Measurements from ENCODE around the gene EBF4.
"Not testable (repeated sequence)": the region's sequence is repeated elsewhere in the genome, so short reads cannot be mapped to it uniquely, and the experiment has no call there.

Gene EBF4

DNA sequence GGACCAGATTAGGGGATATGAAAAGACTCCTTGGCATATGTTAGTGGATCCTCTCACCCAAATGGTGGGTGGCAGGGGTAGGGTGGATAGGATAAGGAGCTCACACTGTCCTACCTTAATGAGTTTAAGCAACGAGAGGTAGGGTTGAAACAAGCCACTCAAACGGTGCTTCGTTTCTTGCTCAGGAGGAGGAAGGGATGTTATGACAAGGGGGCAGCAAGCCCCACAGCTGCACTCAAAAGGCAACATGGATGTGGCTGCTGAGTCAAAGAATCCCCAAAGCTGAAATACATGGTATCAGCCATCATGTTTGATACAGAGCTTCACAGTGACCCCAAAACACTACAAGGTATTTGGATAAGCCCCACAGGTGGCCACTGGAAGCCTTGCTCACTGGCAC is 20.1 kb upstream of the EBF4 start:
- no peak for DNase-seq (ENCODE audit: low read depth)

DNA sequence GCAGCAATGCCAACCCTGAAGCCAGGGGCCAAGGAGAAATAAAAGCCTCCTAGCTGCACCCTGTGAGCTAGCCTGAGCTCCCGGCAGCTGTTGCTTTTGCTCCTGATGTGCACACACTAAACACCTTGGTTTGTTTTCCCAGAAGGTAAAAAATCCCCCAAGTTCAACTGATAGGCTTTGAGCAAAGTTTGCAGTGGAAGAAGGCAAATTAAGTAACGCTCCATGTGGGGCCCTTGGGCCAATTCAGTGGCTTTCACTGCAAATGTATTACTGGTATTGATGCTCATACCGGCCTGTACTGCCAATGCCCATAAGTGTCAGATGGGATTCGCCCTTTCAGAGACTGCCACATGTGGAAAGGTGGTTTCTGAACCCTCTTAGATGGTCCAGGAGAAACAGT is 19.1 kb upstream of the EBF4 start:
- DNase-seq (ENCODE audit: low read depth): no peak

DNA sequence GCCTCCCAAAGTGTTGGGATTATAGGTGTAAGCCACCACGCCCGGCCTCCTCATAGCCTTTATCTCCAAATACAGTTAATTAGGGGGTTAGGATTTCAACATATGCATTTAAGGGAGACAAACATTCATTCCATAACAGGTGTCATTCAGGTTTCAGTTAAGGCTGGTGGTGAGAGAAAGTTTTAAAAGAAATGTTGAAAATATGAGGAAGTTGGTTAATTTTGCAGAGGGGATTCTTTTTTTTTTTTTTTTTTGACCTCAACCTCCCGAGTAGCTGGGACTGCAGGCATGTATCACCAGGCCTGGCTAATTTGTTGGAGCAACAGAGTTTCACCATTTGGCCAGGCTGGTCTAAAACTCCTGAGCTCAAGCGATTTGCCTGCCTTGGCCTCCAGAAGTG is 12.5 kb upstream of the EBF4 start:
- DNase-seq (ENCODE audit: low read depth): no peak

GRCh38 chr20:2682040-2682439 is 10.5 kb upstream of the EBF4 start:
- not testable (repeated sequence) for DNase-seq (ENCODE audit: low read depth)

- not testable (repeated sequence) for DNase-seq (ENCODE audit: low read depth)
These were observed 7.8 kb upstream of the EBF4 start for GRCh38 chr20:2684817-2685216.

DNA sequence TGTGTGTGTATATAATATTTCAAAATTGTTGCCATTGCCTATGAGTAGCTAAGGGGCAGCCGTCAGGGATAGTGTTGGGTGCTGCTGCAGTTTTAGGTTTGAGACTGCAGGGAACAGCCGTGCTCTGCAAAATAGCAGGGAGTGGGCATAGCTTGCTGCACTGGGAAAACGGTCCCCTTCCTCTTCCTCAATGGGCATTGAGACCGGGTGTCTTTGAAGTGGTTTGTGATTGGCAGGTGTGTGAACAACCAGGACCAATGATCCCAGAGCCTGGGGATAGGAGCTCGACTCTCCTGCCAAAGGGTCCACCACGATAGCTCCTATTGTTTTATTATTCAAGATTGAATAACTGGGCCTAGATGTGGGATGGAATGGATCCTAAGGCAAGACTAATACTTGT is 5.1 kb upstream of the EBF4 start:
- DNase-seq (ENCODE audit: low read depth): no peak

GRCh38 chr20:2688041-2688591 is 4.5 kb upstream of the EBF4 start:
- no peak for DNase-seq (ENCODE audit: low read depth)

GRCh38 chr20:2690213-2690612 is 2.4 kb upstream of the EBF4 start:
- no peak for DNase-seq (ENCODE audit: low read depth)

DNA sequence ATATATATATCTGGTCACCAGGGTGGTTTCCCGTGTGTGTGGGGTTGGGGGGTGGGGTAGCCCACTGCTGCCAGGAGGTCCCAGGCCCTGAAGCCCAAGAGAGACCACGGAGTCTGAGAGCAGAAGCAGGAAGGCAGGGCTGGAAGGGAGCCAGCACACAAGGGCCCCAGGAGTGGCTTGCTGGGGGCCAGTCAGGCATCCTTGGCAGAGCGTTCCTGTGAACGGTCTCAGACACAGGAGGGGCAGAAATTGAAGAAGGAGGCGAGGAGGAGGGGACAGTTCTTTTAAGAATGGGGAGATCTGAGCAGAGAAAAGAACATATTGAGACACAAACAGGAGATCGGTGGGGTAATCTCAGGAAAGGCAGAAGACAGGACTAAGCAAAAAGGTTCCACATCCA is 1.9 kb upstream of the EBF4 start:
- no peak for DNase-seq (ENCODE audit: low read depth)

GRCh38 chr20:2691127-2691526 is 1.5 kb upstream of the EBF4 start:
- no peak for DNase-seq (ENCODE audit: low read depth)

GRCh38 chr20:2691663-2692035 is 931 bp upstream of the EBF4 start:
- no peak for DNase-seq (ENCODE audit: low read depth)

GRCh38 chr20:2692886-2693285 is 306 bp downstream of the EBF4 start:
- DNase-seq (ENCODE audit: low read depth): no peak

- no peak for DNase-seq (ENCODE audit: low read depth)
These were observed 867 bp downstream of the EBF4 start for GRCh38 chr20:2693286-2694007.

- no peak for DNase-seq (ENCODE audit: low read depth)
These were observed 1.5 kb downstream of the EBF4 start for GRCh38 chr20:2694008-2694471.

DNA sequence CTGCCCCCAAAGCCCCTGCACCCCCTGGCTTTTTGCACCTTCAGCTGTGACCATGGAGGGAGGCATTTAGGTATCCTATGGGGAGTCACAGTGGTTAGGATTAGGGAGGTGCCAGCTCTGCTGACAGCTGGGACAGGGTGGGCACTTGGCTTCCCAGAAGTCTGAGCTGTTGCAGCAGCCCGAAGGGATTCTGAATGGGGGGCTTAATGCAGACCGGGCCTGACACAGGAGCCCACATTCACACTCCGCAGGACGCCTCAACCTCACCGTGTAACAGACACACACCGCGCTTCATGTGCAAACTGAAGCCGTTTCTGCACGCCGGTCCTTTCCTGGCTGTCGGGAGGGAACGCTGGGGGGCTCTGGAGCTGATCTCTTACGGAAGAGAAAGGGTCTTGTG is 1.9 kb downstream of the EBF4 start:
- DNase-seq (ENCODE audit: low read depth): no peak

- no peak for DNase-seq (ENCODE audit: low read depth)
These were observed 2.8 kb downstream of the EBF4 start for GRCh38 chr20:2695206-2695983.

GRCh38 chr20:2695984-2696525 is 3.5 kb downstream of the EBF4 start:
- not testable (repeated sequence) for DNase-seq (ENCODE audit: low read depth)

GRCh38 chr20:2696646-2697045 is 4.1 kb downstream of the EBF4 start:
- DNase-seq (ENCODE audit: low read depth): no peak

GRCh38 chr20:2697768-2698167 is 5.2 kb downstream of the EBF4 start:
- no peak for DNase-seq (ENCODE audit: low read depth)

DNA sequence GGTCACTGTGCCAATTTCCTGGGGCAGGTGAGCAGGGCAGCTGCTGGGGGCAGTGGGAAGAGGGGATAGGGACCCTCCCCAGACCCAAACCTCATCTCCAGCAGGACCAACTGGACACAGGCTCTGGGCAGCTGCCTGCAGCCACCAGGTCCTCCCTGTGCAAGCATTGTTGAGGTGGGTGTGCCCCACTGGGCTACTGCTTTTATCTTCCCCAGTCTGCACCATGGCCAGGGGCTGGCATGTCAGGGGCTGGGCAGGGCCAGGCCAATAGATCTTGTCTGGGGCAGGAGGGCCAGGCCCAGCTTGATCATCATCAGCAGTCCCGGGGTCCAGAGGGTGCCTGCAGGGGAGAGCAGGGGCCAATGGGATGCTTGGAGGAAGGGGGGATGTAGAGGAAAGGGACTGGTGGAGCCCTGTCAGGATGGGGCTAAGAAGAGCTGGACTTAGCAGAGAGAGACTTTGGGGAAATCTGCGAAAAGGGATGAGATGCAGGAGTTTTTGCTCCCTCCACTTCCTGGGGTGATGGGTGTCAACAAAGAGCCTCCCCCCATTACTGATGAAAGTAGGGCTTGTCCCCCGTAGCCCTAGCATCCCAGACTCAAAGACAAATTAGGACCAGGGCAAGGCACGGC is 5.7 kb downstream of the EBF4 start:
- no peak for DNase-seq (ENCODE audit: low read depth)

GRCh38 chr20:2698912-2699311 is 6.3 kb downstream of the EBF4 start:
- no peak for DNase-seq (ENCODE audit: low read depth)

DNA sequence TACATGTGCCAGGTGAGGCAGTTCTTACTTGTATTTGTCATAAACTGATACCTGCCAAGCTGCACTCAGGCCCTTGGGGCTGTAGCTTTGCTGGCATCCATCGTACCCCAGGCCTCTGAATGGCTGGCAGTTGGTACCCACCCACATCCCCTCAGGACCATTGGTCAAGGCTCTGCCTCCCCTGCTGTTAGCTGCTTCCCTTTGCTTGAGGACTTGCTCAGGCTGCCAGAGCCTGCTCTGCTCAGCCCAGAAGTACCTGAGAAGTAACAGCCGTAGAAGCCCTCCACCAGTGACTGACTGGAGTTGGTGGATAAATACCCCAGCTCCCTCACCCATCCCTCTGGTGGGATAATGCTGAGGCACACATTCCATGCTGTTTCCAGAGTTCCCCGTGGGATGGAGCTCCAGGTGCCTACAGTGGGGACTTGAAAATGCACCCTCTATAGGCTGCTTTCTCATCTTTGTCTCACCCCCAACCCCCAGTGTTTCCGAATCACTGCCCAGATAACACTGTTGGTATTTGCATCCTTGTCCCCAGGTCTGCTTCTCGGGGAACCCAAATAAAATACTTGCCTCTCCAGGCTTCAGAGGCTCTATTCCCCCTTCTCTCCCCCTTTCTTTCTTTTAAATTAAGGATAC is 7.3 kb downstream of the EBF4 start:
- DNase-seq (ENCODE audit: low read depth): no peak
